PC-9 (cell line): ENCODE data around the gene HLCS. TPM values are rescaled to one million over a fixed set of nuclear protein-coding genes. Genes with fewer than 3 reads are reported as not detected.

Experiments used
- BruUV-seq: library from RNA; stranded (reverse); fragments of 400-500 nt; replicated peaks from 2 replicates; lab custom pipeline; 2021; lab: Mats Ljungman, UMichigan
- CTCF ChIA-PET: fragments of 300-600 bp; sonication (Branson Sonifier 250); formaldehyde crosslinking; loops from one replicate; lab custom pipeline; 2022; ENCODE audit warnings: antibody characterized with exemption; lab: Charles Lee
- POLR2A ChIA-PET: fragments of 300-600 bp; sonication (Branson Sonifier 250); formaldehyde crosslinking; loops from one replicate; lab custom pipeline; 2022; ENCODE audit warnings: antibody characterized with exemption; ENCODE audit not compliant: unreplicated experiment; lab: Charles Lee
- DNase-seq, 2 experiments: peaks; one replicate each; pipeline versions ENCODE4 v3.0.0 to v3.0.0-alpha.2; 2015 to 2022; ENCODE audit warnings: mixed read lengths in 1 of 2
- H2AFZ ChIP-seq: fragments of 200-600 bp; sonication (generic); 2 replicates; pipeline ENCODE4 v1.8.1; 2017; ENCODE audit warnings: antibody characterized with exemption
- H3F3A ChIP-seq: fragments of 200-600 bp; sonication (generic); 2 replicates; pipeline ENCODE4 v1.8.1; 2017; ENCODE audit warnings: antibody characterized with exemption, mild to moderate bottlenecking, low read depth; ENCODE audit not compliant: insufficient read depth
- H3K27ac ChIP-seq: fragments of 200-600 bp; sonication (generic); 2 replicates; pipeline ENCODE4 v1.6.1; 2016; ENCODE audit warnings: mixed run types
- H3K27me3 ChIP-seq: fragments of 200-600 bp; sonication (generic); 2 replicates; pipeline ENCODE4 v1.6.1; 2016; ENCODE audit warnings: low read depth, mixed run types; ENCODE audit not compliant: insufficient read depth
- H3K36me3 ChIP-seq: fragments of 200-600 bp; sonication (generic); 2 replicates; pipeline ENCODE4 v1.6.1; 2016; ENCODE audit warnings: low read depth, mixed run types
- H3K4me1 ChIP-seq: fragments of 200-600 bp; sonication (generic); replicated peaks from 2 replicates; pipeline ENCODE4 v1.6.1; 2016; ENCODE audit warnings: mixed run types; ENCODE audit not compliant: insufficient read depth
- H3K4me2 ChIP-seq: fragments of 200-600 bp; sonication (generic); 2 replicates; pipeline ENCODE4 v1.6.1; 2017; ENCODE audit warnings: mixed run types
- H3K4me3 ChIP-seq: fragments of 200-600 bp; sonication (generic); 2 replicates; pipeline ENCODE4 v1.6.1; 2016; ENCODE audit warnings: mixed run types
- H3K79me2 ChIP-seq: fragments of 200-600 bp; sonication (generic); 2 replicates; pipeline ENCODE4 v1.6.1; 2017; ENCODE audit warnings: low read depth, mixed run types
- H3K9me2 ChIP-seq: fragments of 200-600 bp; sonication (generic); 2 replicates; pipeline ENCODE4 v1.8.1; 2017; ENCODE audit warnings: mild to moderate bottlenecking; ENCODE audit not compliant: insufficient read depth
- H3K9me3 ChIP-seq: fragments of 200-600 bp; sonication (generic); 2 replicates; pipeline ENCODE4 v1.8.1; 2016; ENCODE audit warnings: low read depth; ENCODE audit not compliant: insufficient read depth
- H4K20me1 ChIP-seq: fragments of 200-600 bp; sonication (generic); 2 replicates; pipeline ENCODE4 v1.8.1; 2017; ENCODE audit not compliant: insufficient read depth
- CTCF ChIP-seq: fragments of 200-600 bp; sonication (generic); conservative IDR thresholded peaks from 2 replicates; pipeline ENCODE4 v1.6.1; 2017; ENCODE audit warnings: mixed run types, antibody characterized with exemption, mild to moderate bottlenecking, moderate library complexity
- EZH2 ChIP-seq: fragments of 200-600 bp; sonication (generic); IDR thresholded peaks from 2 replicates; pipeline ENCODE4 v1.8.0; 2017; ENCODE audit warnings: antibody characterized with exemption, low read depth
- intact Hi-C: fragments of 100-400 bp; cut with micrococcal nuclease; formaldehyde crosslinking; loops from one replicate; pipeline ENCODE4 v1.10.0; 2022; ENCODE audit not compliant: unreplicated experiment
- total RNA-seq: library from RNA; stranded (reverse); gene quantifications from 2 replicates; pipeline ENCODE4 v1.2.3, GENCODE V29; 2021

Gene HLCS
- total RNA-seq, 1 experiment from 2014 or later, result 21.6 TPM

DNA sequence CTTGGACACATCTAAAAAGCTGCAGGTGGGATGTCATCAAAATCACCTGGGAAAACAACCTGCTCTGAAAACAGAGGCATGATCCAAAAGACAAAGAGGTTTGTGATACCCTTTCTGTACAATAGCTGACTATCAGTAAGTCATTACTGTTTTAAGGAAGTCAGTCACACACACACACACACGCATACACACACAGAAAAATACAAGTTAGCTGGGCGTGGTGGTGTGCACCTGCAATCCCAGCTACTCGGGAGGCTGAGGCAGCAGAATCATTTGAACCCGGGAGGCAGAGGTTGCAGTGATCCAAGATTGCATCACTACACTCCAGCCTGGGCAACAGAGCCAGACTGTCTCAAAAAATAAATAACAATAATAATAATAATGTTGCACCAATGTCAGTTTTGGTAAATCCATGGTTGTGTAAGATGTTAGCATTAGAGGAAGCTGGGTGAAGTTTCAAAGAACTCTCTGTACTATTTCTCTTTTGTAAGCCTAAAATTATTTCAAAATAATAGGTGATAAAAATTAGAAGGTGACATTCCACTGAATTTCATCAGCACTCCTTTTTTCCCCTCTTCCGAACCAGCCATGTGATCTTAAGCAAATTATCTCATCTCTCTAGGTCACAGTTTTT is 9.9 kb upstream of the HLCS start:
- H3K9me3 ChIP-seq, result no peaks in the 10 kb centered on the region
- H3K9me2 ChIP-seq, result no peaks in the 10 kb centered on the region
- ChIA-PET CTCF (interaction anchor here (0.6 to 0.7 kb wide), 5 partner anchors 11 to 160 kb away, joined by 3 to 8 read pairs (median 5); no protein-coding TSS in a partner anchor), POLR2A (interaction anchor here (0.5 to 1.0 kb wide), 4 partner anchors 10 to 388 kb away, joined by 3 to 10 read pairs (median 4); partner anchors contain the start of gene HLCS)
- no peak for TF ChIP-seq CTCF
- no peak for TF ChIP-seq EZH2
- H3K4me3 ChIP-seq, result no peak overlapping the region
- H3K27ac ChIP-seq, result no peak overlapping the region
- peaks cover 4% of the 10 kb centered on the region; the same call in 1 of the 2 replicates for H3K4me1 ChIP-seq
- no peaks in the 10 kb centered on the region for H4K20me1 ChIP-seq
- no peak for DNase-seq
- H3K36me3 ChIP-seq, result no peaks in the 10 kb centered on the region
- H2AFZ ChIP-seq, result no peak overlapping the region
- no peaks in the 10 kb centered on the region for H3F3A ChIP-seq
- no TSS peak for BruUV-seq
- no peaks in the 10 kb centered on the region for H3K79me2 ChIP-seq
- intact Hi-C loops, result no loop called here
- no peaks in the 10 kb centered on the region for H3K27me3 ChIP-seq
- H3K4me2 ChIP-seq, result no peak overlapping the region

GRCh38 chr21:36974851-36975192 is 8.4 kb upstream of the HLCS start:
- Histone ChIP-seq H3K27me3 (no peaks in the 10 kb centered on the region), H3K4me2 (no peak overlapping the region), H3K79me2 (no peaks in the 10 kb centered on the region), H3K9me3 (no peaks in the 10 kb centered on the region), H2AFZ (no peak overlapping the region), H4K20me1 (no peaks in the 10 kb centered on the region), H3F3A (no peaks in the 10 kb centered on the region), H3K9me2 (no peaks in the 10 kb centered on the region), H3K4me1 (no peaks in the 10 kb centered on the region), H3K27ac (no peak overlapping the region), H3K4me3 (no peak overlapping the region), H3K36me3 (no peaks in the 10 kb centered on the region)
- no TSS peak for BruUV-seq
- TF ChIP-seq EZH2 (no peak), CTCF (no peak)
- no peak for DNase-seq
- POLR2A ChIA-PET, result no interaction called here
- CTCF ChIA-PET, result no interaction called here
- intact Hi-C loops, result no loop called here

DNA sequence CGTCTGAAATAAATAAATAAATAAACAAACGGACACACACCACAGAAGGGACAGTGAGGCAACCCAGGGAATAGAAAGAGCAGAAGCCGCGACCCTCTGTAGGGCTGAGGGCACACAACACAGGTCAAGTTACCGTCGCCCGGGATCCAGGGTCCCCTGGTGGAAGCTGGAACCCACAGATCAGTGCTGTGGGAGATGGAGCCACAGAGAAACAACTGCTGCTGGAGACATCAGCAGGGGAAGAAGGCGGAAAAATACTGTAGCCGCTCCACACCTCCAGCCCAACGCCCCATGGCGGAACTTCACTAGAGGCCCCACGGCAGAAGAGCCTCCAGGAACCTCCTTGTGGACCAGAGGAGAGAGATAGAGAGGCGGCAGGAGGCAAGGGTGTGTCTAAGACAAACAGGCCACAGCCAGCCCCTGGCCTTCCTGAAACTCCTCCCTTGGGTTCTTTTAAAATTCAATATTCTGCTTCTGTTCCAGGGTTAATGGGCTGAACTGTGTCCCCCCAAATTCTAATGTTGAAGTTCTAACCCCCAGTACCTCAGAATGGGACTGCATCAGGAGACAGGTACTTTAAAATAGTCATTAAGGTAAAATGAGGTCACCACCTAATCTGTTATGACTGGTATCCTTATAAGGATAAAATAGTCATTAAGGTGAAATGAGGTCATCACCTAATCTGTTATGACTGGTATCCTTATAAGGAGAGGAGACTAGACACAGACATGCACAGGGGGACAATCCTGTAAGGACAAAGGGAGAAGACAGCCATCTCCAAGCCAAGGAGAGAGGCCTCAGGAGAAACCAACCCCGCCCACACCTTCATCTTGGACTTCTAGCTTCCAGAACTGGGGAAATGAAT is 7.7 kb upstream of the HLCS start:
- Histone ChIP-seq H3K9me2 (no peaks in the 10 kb centered on the region), H3K27me3 (no peaks in the 10 kb centered on the region), H2AFZ (no peak overlapping the region), H3K27ac (no peak overlapping the region), H3K9me3 (no peaks in the 10 kb centered on the region), H3K4me3 (no peak overlapping the region), H3K4me1 (no peaks in the 10 kb centered on the region), H3K4me2 (no peak overlapping the region), H3F3A (no peaks in the 10 kb centered on the region), H3K36me3 (no peaks in the 10 kb centered on the region), H4K20me1 (no peaks in the 10 kb centered on the region), H3K79me2 (no peaks in the 10 kb centered on the region)
- ChIA-PET CTCF (no interaction called here), POLR2A (no interaction called here)
- BruUV-seq, result TSS peak; percentile 16
- no peak for TF ChIP-seq EZH2
- TF ChIP-seq CTCF, result no peak
- intact Hi-C loops, result no loop called here
- no peak for DNase-seq
